AG04450 (cell line): ENCODE data around the gene PGM1. TPM values are rescaled to one million over a fixed set of nuclear protein-coding genes. Genes with fewer than 3 reads are reported as not detected.

ENCODE experiments used
- CTCF ChIA-PET: fragments of 300-600, 350-600 bp; formaldehyde crosslinking; extraction: SDS; loops from one replicate; lab custom pipeline; 2022; ENCODE audit warnings: antibody characterized with exemption, inconsistent platforms; lab: Charles Lee
- POLR2A ChIA-PET: fragments of 350-600 bp; formaldehyde crosslinking; extraction: SDS; loops from one replicate; lab custom pipeline; 2021; ENCODE audit warnings: antibody characterized with exemption, inconsistent platforms; lab: Yijun Ruan, JAX
- DNase-seq: peaks from one replicate; pipeline ENCODE4 v3.0.0-alpha.2; 2011; ENCODE audit warnings: low read depth, low spot score
- H3K27ac ChIP-seq: one replicate; pipeline ENCODE4 v1.5.1; 2012; ENCODE audit warnings: low read depth, low read length, control low read depth
- H3K27me3 ChIP-seq: one replicate; pipeline ENCODE4 v1.6.0; 2012; ENCODE audit warnings: low read length; ENCODE audit not compliant: control insufficient read depth, insufficient read depth
- H3K4me3 ChIP-seq: 2 replicates; pipeline ENCODE4 v1.5.1; 2011; ENCODE audit warnings: mild to moderate bottlenecking, low read depth, low read length, control low read depth
- H3K9me3 ChIP-seq: 2 replicates; pipeline ENCODE4 v1.5.1; 2012; ENCODE audit warnings: low read length; ENCODE audit not compliant: control insufficient read depth, insufficient read depth
- polyA plus RNA-seq: library from polyadenylated mRNA; depleted of rRNA; stranded (reverse); fragments of >200 nt; gene quantifications from 2 replicates; pipeline ENCODE4 v1.2.3, GENCODE V29; 2011
- TF ChIP-seq, protein P1 (sequence below): IDR thresholded peaks from 2 replicates; pipeline ENCODE4 v1.5.1; 2011; ENCODE audit warnings: low read depth, low read length, control low read depth, inconsistent platforms

PGM1 gene
- polyA plus RNA-seq, 1 experiment: 25.0 TPM

DNA sequence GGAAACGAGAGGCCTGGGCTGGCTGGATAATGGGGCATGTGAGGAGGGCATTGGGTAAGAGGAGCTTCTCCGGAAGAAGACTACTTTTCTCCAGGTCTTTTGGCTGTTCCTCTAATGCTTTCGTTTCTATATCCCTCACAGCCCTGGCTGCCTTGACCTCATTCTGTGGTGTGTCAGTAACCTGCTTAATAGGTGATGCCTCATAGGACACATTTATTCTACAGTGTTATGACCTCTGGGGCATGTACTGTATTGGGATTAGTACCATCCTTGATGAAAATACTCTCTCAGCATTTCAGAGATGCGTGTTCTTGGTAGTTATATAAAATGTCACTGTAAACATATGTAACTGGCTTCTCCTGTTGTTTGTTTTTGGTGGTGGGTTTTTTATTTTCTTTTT, 40.1 kb downstream of the PGM1 start:
- CTCF ChIA-PET: interaction anchor here (0.9 kb wide), 2 partner anchors 8 to 503 kb away, joined by 4 to 5 read pairs; no protein-coding TSS in a partner anchor
- no peak overlapping the region for H3K4me3 ChIP-seq

DNA sequence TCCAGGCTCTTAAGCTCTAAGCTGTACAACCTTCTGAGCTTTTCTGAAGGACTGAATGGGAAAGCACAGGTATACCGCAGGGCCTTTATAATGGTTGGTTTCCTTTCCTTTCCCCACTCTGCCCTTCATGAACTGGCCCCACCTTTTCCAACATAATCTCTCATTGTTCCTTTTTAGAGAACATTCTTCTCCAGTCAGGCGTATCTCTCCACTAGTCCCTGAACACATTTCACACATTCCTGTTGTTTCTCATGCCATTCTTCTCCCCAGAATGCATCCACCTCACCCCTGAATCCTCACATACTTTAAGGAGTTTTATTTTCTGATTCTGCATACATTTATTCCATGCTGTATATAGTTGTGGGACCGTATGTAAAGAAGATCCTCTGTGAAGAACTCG, 41.3 kb downstream of the PGM1 start:
- Histone ChIP-seq H3K27ac (no peak overlapping the region), H3K27me3 (no peaks in the 10 kb centered on the region), H3K4me3 (no peak overlapping the region), H3K9me3 (no peaks in the 10 kb centered on the region)
- no peak for DNase-seq
- POLR2A ChIA-PET: no interaction called here
- CTCF ChIA-PET: interaction anchor here (0.6 to 0.9 kb wide), 2 partner anchors 9 to 608 kb away, joined by 3 to 5 read pairs; no protein-coding TSS in a partner anchor
- TF ChIP-seq, protein P1, sequence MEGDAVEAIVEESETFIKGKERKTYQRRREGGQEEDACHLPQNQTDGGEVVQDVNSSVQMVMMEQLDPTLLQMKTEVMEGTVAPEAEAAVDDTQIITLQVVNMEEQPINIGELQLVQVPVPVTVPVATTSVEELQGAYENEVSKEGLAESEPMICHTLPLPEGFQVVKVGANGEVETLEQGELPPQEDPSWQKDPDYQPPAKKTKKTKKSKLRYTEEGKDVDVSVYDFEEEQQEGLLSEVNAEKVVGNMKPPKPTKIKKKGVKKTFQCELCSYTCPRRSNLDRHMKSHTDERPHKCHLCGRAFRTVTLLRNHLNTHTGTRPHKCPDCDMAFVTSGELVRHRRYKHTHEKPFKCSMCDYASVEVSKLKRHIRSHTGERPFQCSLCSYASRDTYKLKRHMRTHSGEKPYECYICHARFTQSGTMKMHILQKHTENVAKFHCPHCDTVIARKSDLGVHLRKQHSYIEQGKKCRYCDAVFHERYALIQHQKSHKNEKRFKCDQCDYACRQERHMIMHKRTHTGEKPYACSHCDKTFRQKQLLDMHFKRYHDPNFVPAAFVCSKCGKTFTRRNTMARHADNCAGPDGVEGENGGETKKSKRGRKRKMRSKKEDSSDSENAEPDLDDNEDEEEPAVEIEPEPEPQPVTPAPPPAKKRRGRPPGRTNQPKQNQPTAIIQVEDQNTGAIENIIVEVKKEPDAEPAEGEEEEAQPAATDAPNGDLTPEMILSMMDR: no peak

More for the DNA sequence above, 40.1 kb downstream of the PGM1 start:
- H3K27ac ChIP-seq: no peak overlapping the region
- DNase-seq: no peak
- no peaks in the 10 kb centered on the region for H3K9me3 ChIP-seq
- TF ChIP-seq, protein P1: no peak
- H3K27me3 ChIP-seq: no peaks in the 10 kb centered on the region
- POLR2A ChIA-PET: interaction anchor here (0.7 kb wide), 1 partner anchor 128 kb away, joined by 3 read pairs; no protein-coding TSS in a partner anchor

DNA sequence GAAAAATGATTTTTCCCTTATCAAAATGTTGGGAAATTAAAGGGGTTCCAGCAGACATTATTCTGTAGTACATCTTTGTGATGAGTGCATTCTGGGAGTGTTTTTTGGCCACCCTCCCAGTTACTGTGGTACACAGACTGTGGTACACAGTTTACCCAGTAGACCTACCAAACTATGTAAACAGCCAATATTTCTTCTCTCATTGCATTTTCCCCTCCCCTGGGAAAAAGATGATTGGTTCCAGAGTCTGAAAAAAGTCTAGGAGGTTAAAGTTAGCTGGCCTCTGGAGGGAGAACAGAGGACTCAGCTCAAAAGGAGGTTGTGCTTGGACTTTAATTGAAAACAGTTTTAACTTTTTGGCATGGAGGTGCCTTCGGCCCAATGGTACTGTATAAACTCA, 42.5 kb downstream of the PGM1 start:
- peak; percentile 10 for DNase-seq
- Histone ChIP-seq H3K27me3 (no peaks in the 10 kb centered on the region), H3K27ac (no peak overlapping the region), H3K4me3 (no peak overlapping the region), H3K9me3 (no peaks in the 10 kb centered on the region)
- CTCF ChIA-PET: interaction anchor here (0.7 to 1.5 kb wide), 4 partner anchors 10 to 610 kb away, joined by 3 to 8 read pairs (median 5); partner anchors contain the start of gene ROR1
- TF ChIP-seq, protein P1: no peak
- POLR2A ChIA-PET: no interaction called here

DNA sequence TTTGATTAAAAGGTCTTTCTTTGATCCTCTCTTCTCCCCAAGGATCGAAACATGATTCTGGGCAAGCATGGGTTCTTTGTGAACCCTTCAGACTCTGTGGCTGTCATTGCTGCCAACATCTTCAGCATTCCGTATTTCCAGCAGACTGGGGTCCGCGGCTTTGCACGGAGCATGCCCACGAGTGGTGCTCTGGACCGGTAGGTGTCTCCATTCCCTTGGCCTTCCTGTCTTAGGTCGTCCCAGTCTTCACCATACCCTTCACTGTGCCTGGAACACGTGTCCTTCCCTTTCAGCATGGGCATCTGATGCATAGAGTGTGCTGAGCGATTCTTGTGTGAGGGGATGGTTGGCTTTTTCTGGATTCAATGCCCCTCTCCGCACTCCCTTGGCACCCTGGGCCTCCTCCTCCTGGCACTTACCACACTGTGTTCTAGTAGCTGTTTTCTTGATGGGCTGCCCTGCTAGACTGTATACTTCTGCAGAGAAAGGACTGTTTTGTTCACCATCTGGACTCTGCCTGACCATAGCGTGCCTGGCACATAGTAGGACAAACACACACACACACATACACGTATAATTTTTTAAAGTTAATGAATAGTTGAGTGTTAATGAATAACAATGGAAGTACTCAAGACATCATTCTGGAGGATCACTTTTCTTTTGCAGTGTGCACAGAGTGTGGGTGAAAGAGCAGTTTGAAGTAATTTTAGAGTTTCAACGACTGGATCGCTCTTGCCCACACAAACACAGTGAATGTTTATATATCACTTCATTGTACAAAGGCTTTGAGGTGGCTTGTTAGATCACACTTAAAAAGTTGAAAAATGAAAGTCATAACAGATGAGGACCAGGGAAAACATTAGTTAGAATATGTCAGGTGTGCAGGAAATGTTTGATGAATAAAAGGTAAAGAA, 43.2 kb downstream of the PGM1 start:
- no peak overlapping the region for H3K27ac ChIP-seq
- ChIA-PET CTCF (interaction anchor here (1.4 to 1.5 kb wide), 3 partner anchors 11 to 55 kb away, joined by 4 to 8 read pairs (median 7); no protein-coding TSS in a partner anchor), POLR2A (no interaction called here)
- H3K4me3 ChIP-seq: no peak overlapping the region
- no peaks in the 10 kb centered on the region for H3K27me3 ChIP-seq
- TF ChIP-seq, protein P1: no peak
- no peak for DNase-seq
- H3K9me3 ChIP-seq: no peaks in the 10 kb centered on the region

DNA sequence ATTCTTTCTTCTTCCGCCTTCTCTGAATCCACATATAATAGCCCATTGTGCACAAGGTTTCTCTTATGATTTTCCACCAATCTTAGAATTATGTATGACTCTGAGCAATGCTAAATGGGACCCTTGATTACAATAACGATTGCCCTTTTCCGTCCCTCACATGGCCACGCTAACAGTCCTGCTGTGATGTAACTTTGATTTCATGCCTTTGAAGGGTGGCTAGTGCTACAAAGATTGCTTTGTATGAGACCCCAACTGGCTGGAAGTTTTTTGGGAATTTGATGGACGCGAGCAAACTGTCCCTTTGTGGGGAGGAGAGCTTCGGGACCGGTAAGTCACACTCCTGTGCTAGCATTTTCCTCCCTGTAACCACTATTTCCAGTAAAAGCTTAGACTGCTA, 45.3 kb downstream of the PGM1 start:
- H3K27me3 ChIP-seq: no peaks in the 10 kb centered on the region
- ChIA-PET CTCF (interaction anchor here (1.0 to 1.1 kb wide), 2 partner anchors 13 to 604 kb away, joined by 3 read pairs; no protein-coding TSS in a partner anchor), POLR2A (no interaction called here)
- H3K4me3 ChIP-seq: no peak overlapping the region
- no peaks in the 10 kb centered on the region for H3K9me3 ChIP-seq
- no peak overlapping the region for H3K27ac ChIP-seq
- no peak for DNase-seq
- TF ChIP-seq, protein P1: no peak
